Endometrial microvascular endothelial cells (primary cell): ENCODE measurements around the gene PHLPP1. TPM values are rescaled to one million over a fixed set of nuclear protein-coding genes. Genes with fewer than 3 reads are reported as not detected.
"Not testable (repeated sequence)": the region's sequence is repeated elsewhere in the genome, so short reads cannot be mapped to it uniquely, and the experiment has no call there.

Experiments
- in situ Hi-C: cut with HindIII; loops from 2 replicates; pipeline ENCODE4 v1.10.0; 2017; ENCODE audit warnings: low sequenced_read_pairs, low pct_unique_long_range_greater_than_20kb; ENCODE audit errors: inconsistent ontology term
- total RNA-seq: library from RNA; depleted of rRNA; stranded (reverse); fragments of >200 nt; gene quantifications from one replicate; pipeline ENCODE4 v1.2.3, GENCODE V29; 2015; ENCODE audit errors: inconsistent ontology term

PHLPP1 gene
- total RNA-seq, 1 donor from 2014 or later, result 6.4 TPM

GRCh38 chr18:62737241-62737873 lies 22.0 kb downstream of the PHLPP1 start:
- in situ Hi-C loops, result no loop called here

DNA sequence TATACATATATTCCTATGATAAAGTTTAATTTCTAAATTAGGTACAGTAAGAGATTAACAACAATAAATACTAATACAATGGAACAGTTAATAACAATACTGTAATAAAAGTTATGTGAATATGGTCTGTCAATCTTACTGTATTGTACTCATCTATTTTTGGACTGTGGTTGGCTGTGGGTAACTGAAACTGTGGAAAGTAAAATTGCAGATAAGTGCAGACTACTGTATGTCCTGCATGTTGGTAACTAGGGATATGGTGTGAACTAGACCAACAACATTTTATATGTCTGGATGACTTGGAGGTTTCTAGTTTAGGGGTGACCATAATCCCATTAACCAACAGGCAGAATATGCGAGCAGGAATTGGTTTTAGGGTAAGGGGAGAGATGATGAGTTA lies 23.3 kb downstream of the PHLPP1 start:
- in situ Hi-C loops, result no loop called here

DNA sequence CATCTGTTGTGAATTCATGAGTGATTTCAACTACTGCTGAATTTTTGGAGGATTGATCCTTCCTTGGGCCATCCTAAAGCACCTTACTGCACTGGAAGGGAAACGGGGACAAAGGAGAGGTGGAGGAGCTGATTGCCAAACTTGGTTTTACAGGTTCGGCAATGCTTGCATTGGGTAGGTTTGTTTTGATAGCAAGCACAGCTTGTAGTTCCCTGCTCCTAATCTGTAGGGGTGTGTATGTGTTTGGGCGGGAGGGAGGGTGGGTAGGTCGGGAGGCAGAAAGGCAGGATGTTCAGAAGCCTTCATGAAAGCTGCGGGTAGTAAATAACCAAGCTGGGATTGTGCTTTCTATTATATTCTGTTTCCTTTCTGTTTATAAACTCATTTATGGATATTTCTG lies 24.6 kb downstream of the PHLPP1 start:
- in situ Hi-C loops, result no loop called here

DNA sequence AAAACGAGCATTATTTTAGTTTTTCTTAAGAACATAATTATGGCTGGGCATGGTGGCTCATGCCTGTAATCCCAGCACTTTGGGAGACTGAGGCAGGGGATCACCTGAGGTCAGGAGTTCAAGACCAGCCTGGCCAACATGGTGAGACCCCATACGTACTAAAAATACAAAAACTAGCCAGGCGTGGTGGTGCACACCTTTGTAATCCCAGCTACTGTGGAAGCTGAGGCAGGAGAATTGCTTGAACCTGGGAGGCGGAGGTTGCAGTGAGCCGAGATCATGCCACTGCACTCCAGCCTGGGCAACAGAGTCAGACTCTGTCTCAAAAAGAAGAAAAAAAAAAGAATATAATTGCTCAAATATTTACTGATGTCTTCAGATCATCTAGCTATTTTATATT lies 25.3 kb downstream of the PHLPP1 start:
- in situ Hi-C loops, result not testable (repeated sequence)

DNA sequence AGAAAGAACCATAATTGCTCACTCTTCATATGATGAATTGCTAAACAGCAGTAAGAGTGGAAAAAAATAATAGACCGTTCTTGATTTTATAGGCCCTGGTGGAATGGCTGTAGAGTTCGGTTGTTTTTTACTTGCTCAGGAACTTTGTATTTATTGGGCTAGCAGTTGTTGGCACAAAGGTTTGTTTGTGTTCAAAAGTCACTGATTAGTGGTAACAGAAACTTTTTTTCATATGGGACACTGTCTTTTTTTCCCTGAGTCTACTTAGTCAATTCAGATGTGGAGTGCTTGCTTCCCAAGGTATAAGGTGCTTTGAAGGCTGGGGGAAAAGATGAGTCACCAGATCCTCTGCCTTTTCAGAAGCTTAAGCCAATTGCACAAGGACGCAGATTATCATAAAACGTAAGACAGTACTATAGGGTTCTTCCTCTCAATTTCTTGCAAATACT lies 25.8 kb downstream of the PHLPP1 start:
- in situ Hi-C loops, result no loop called here

DNA sequence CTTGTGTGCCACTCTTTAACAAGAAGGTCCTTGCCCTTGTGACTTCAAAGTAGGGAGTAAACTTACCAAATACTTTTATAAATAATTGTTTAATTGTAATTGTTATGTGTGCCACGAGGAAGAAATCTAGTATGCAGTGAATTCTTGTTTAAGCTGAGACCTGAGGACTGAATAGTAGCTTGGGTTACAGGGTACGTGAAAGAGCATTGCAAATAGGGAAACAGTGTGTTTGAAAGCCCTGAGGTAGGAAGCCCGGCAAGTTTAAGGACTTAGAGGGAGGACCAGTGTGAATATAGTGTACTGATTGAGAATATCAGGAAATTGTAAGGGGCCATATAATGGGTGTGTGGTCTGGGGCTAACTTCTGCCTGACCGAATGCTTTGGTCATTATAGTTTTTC lies 26.2 kb downstream of the PHLPP1 start:
- in situ Hi-C loops, result no loop called here

DNA sequence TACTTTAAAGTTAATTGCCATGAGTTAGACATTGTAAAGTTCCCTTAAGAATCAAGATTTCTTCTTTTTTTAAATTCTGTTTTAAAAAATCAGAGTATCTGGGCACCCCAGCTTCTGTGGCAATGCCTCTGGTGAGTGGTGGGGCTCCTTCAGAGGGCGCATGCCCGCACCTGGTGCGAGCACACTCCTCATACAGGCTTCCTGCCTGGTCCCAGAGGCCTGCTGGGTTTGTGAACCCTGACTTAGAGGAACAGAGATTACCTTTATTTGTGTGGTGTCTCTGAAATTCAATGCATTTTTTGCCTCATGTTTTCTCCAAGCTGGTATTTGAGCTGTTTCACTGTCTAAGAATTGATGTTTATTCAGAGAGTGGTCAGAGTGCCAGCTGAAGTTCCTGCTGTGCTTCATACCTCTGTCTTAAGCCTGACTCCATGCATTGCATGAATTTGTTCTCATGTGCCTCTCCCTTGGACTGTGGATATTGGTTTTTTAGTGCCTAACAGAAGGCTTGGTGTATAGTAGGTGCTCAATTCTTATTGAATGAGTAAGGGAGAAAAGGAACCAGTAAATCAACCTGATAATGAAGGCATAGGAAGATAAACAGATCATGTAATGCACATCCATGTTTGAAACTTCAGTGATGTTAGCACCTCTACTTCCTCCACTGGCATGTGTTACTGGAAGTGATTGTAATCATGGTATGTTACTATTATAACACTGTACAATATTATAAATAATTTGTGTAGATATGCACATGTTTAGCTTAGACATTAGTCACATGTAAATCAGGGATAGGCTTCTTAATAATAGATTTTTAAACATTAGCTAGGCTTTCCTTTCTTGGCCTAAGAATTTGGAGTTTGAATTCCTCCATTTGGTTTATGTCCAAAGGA lies 29.0 kb downstream of the PHLPP1 start:
- in situ Hi-C loops, result no loop called here

- in situ Hi-C loops, result no loop called here
Measured at GRCh38 chr18:62745089-62745751, 29.9 kb downstream of the PHLPP1 start.

GRCh38 chr18:62749389-62749788 lies 34.0 kb downstream of the PHLPP1 start:
- in situ Hi-C loops, result no loop called here

GRCh38 chr18:62751341-62751821 lies 36.0 kb downstream of the PHLPP1 start:
- in situ Hi-C loops, result no loop called here

DNA sequence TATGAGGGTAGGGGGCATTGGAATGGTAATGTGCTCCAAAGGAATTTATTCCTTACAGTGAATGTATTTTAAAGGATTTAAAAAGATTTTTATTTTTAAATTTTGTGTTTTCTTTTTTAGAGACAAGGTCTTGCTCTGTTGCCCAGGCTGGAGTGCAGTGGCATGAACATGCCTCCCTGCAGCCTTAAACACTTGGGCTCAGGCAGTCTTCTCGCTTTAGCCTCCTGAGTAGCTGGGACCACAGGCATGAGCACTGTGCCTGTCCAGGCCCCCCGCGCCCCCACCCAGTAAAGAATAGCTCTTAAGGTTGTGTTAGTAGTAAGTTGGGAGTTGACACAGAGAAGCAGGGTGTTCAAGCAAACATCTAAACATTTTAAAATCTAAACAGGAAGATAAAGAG lies 36.6 kb downstream of the PHLPP1 start:
- in situ Hi-C loops, result no loop called here

GRCh38 chr18:62754026-62754425 lies 38.7 kb downstream of the PHLPP1 start:
- in situ Hi-C loops, result no loop called here

- in situ Hi-C loops, result no loop called here
Measured at GRCh38 chr18:62755454-62755853, 40.1 kb downstream of the PHLPP1 start.

GRCh38 chr18:62755946-62756345 lies 40.6 kb downstream of the PHLPP1 start:
- in situ Hi-C loops, result no loop called here

GRCh38 chr18:62757399-62758010 lies 42.2 kb downstream of the PHLPP1 start:
- in situ Hi-C loops, result no loop called here

- in situ Hi-C loops, result no loop called here
Measured at GRCh38 chr18:62758591-62758990, 43.2 kb downstream of the PHLPP1 start.

GRCh38 chr18:62759704-62760402 lies 44.5 kb downstream of the PHLPP1 start:
- in situ Hi-C loops, result no loop called here

GRCh38 chr18:62760403-62760734 lies 45.0 kb downstream of the PHLPP1 start:
- in situ Hi-C loops, result no loop called here

GRCh38 chr18:62763101-62763521 lies 47.8 kb downstream of the PHLPP1 start:
- in situ Hi-C loops, result no loop called here
